Activated naive CD4-positive, alpha-beta T cell treated with anti-CD3 and anti-CD28 coated beads, Interleukin-2, amount 50 U/mL, for 24 hours (primary cell): Measurements from ENCODE around the gene TRPV5.

Experiments used
- H3K27ac Mint-ChIP-seq: one replicate; pipeline ENCODE4 v1.8.0; 2021; ENCODE audit warnings: mild to moderate bottlenecking, mixed read lengths
- H3K27me3 Mint-ChIP-seq: one replicate; pipeline ENCODE4 v1.8.0; 2021; ENCODE audit warnings: mixed read lengths
- H3K36me3 Mint-ChIP-seq: one replicate; pipeline ENCODE4 v1.8.0; 2021; ENCODE audit warnings: mixed read lengths
- H3K4me1 Mint-ChIP-seq: one replicate; pipeline ENCODE4 v1.8.0; 2021; ENCODE audit warnings: mixed read lengths
- H3K4me3 Mint-ChIP-seq: one replicate; pipeline ENCODE4 v1.8.0; 2021; ENCODE audit warnings: mild to moderate bottlenecking, mixed read lengths
- H3K9me3 Mint-ChIP-seq: one replicate; pipeline ENCODE4 v1.8.0; 2021; ENCODE audit warnings: mixed read lengths

The TRPV5 gene

GRCh38 chr7:142887282-142888015, 46.1 kb downstream of the TRPV5 start:
- Mint-ChIP-seq H3K27ac (no peak overlapping the region), H3K27me3 (no peaks in the 10 kb centered on the region), H3K4me3 (no peak overlapping the region), H3K36me3 (no peaks in the 10 kb centered on the region), H3K4me1 (no peaks in the 10 kb centered on the region), H3K9me3 (no peaks in the 10 kb centered on the region)

GRCh38 chr7:142886866-142887265, 46.7 kb downstream of the TRPV5 start:
- Mint-ChIP-seq H3K27ac (no peak overlapping the region), H3K4me3 (no peak overlapping the region), H3K9me3 (no peaks in the 10 kb centered on the region), H3K36me3 (no peaks in the 10 kb centered on the region), H3K27me3 (no peaks in the 10 kb centered on the region), H3K4me1 (no peaks in the 10 kb centered on the region)

GRCh38 chr7:142885311-142886230, 48.0 kb downstream of the TRPV5 start, which contains the start of gene TRPV6:
TRPV6 (minus strand) TSS chr7:142885745.
- no peaks in the 10 kb centered on the region for H3K36me3 Mint-ChIP-seq
- H3K9me3 Mint-ChIP-seq, result no peaks in the 10 kb centered on the region
- no peaks in the 10 kb centered on the region for H3K27me3 Mint-ChIP-seq
- no peak within 1 kb of the TSS for H3K4me3 Mint-ChIP-seq
- no peaks in the 10 kb centered on the region for H3K4me1 Mint-ChIP-seq
- H3K27ac Mint-ChIP-seq, result no peak within 1 kb of the TSS

- Mint-ChIP-seq H3K27me3 (no peaks in the 10 kb centered on the region), H3K9me3 (no peaks in the 10 kb centered on the region), H3K4me3 (no peak overlapping the region), H3K36me3 (no peaks in the 10 kb centered on the region), H3K27ac (no peak overlapping the region), H3K4me1 (no peaks in the 10 kb centered on the region)
Measured at GRCh38 chr7:142884286-142884640, 49.3 kb downstream of the TRPV5 start.

GRCh38 chr7:142883571-142884285, 49.8 kb downstream of the TRPV5 start:
- no peaks in the 10 kb centered on the region for H3K4me1 Mint-ChIP-seq
- H3K36me3 Mint-ChIP-seq, result no peaks in the 10 kb centered on the region
- H3K9me3 Mint-ChIP-seq, result no peaks in the 10 kb centered on the region
- no peak overlapping the region for H3K4me3 Mint-ChIP-seq
- no peak overlapping the region for H3K27ac Mint-ChIP-seq
- H3K27me3 Mint-ChIP-seq, result no peaks in the 10 kb centered on the region

GRCh38 chr7:142883145-142883544, 50.4 kb downstream of the TRPV5 start:
- no peak overlapping the region for H3K27ac Mint-ChIP-seq
- no peak overlapping the region for H3K4me3 Mint-ChIP-seq
- H3K36me3 Mint-ChIP-seq, result no peaks in the 10 kb centered on the region
- H3K9me3 Mint-ChIP-seq, result no peaks in the 10 kb centered on the region
- H3K27me3 Mint-ChIP-seq, result no peaks in the 10 kb centered on the region
- H3K4me1 Mint-ChIP-seq, result no peaks in the 10 kb centered on the region

GRCh38 chr7:142882338-142882678, 51.2 kb downstream of the TRPV5 start:
- H3K36me3 Mint-ChIP-seq, result no peaks in the 10 kb centered on the region
- H3K4me1 Mint-ChIP-seq, result no peaks in the 10 kb centered on the region

GRCh38 chr7:142881586-142882337, 51.8 kb downstream of the TRPV5 start:
- Mint-ChIP-seq H3K9me3 (no peaks in the 10 kb centered on the region), H3K4me3 (no peak overlapping the region), H3K4me1 (no peaks in the 10 kb centered on the region), H3K36me3 (no peaks in the 10 kb centered on the region), H3K27me3 (no peaks in the 10 kb centered on the region), H3K27ac (no peak overlapping the region)

More at GRCh38 chr7:142882338-142882678, 51.2 kb downstream of the TRPV5 start:
- Mint-ChIP-seq H3K27me3 (no peaks in the 10 kb centered on the region), H3K4me3 (no peak overlapping the region), H3K27ac (no peak overlapping the region), H3K9me3 (no peaks in the 10 kb centered on the region)

GRCh38 chr7:142880876-142881505, 52.6 kb downstream of the TRPV5 start:
- Mint-ChIP-seq H3K9me3 (no peaks in the 10 kb centered on the region), H3K36me3 (no peaks in the 10 kb centered on the region)

GRCh38 chr7:142879060-142879459, 54.5 kb downstream of the TRPV5 start:
- H3K27ac Mint-ChIP-seq, result no peak overlapping the region
- H3K9me3 Mint-ChIP-seq, result no peaks in the 10 kb centered on the region
- H3K36me3 Mint-ChIP-seq, result no peaks in the 10 kb centered on the region
- no peaks in the 10 kb centered on the region for H3K4me1 Mint-ChIP-seq
- H3K4me3 Mint-ChIP-seq, result no peak overlapping the region
- no peaks in the 10 kb centered on the region for H3K27me3 Mint-ChIP-seq

More at GRCh38 chr7:142880876-142881505, 52.6 kb downstream of the TRPV5 start:
- no peak overlapping the region for H3K4me3 Mint-ChIP-seq
- no peaks in the 10 kb centered on the region for H3K4me1 Mint-ChIP-seq
- no peaks in the 10 kb centered on the region for H3K27me3 Mint-ChIP-seq
- no peak overlapping the region for H3K27ac Mint-ChIP-seq

- no peak overlapping the region for H3K4me3 Mint-ChIP-seq
- H3K27me3 Mint-ChIP-seq, result no peaks in the 10 kb centered on the region
- H3K4me1 Mint-ChIP-seq, result no peaks in the 10 kb centered on the region
- no peaks in the 10 kb centered on the region for H3K36me3 Mint-ChIP-seq
- no peaks in the 10 kb centered on the region for H3K9me3 Mint-ChIP-seq
- no peak overlapping the region for H3K27ac Mint-ChIP-seq
Measured at GRCh38 chr7:142878315-142878714, 55.2 kb downstream of the TRPV5 start.

- Mint-ChIP-seq H3K4me3 (no peak overlapping the region), H3K9me3 (no peaks in the 10 kb centered on the region), H3K27ac (no peak overlapping the region), H3K27me3 (no peaks in the 10 kb centered on the region), H3K36me3 (no peaks in the 10 kb centered on the region), H3K4me1 (no peaks in the 10 kb centered on the region)
Measured at GRCh38 chr7:142876991-142877910, 56.3 kb downstream of the TRPV5 start.

GRCh38 chr7:142876236-142876960, 57.1 kb downstream of the TRPV5 start:
- no peaks in the 10 kb centered on the region for H3K4me1 Mint-ChIP-seq
- no peak overlapping the region for H3K27ac Mint-ChIP-seq
- H3K36me3 Mint-ChIP-seq, result no peaks in the 10 kb centered on the region
- no peaks in the 10 kb centered on the region for H3K27me3 Mint-ChIP-seq
- no peaks in the 10 kb centered on the region for H3K9me3 Mint-ChIP-seq
- no peak overlapping the region for H3K4me3 Mint-ChIP-seq
